ENCODE results near the gene HBG1. TPM values are rescaled to one million over a fixed set of nuclear protein-coding genes. Genes with fewer than 3 reads are reported as not detected.

The HBG1 gene
- total and polyA plus RNA-seq, 2 experiments from 2014 or later, result not detected

- TF ChIP-seq ZNF462 (CRISPR knock-in tag; IDR thresholded peaks at IDR 0.05), result no peak
- TF ChIP-seq ZNF114 (CRISPR knock-in tag; IDR thresholded peaks at IDR 0.05), result no peak
- no peak for TF ChIP-seq JUNB (IDR thresholded peaks at IDR 0.05; ENCODE audit: unreplicated experiment)
- TF ChIP-seq POLR2AphosphoS5 (IDR thresholded peaks at IDR 0.05; ENCODE audit: low read depth), result no peak
Observed at GRCh38 chr11:5266609-5267008, 17.0 kb upstream of the HBG1 start (continued).

GRCh38 chr11:5265832-5266231, 16.2 kb upstream of the HBG1 start:
- peaks cover 2% of the 10 kb centered on the region for H3K27me3 Mint-ChIP-seq (ENCODE audit: insufficient read depth, low read depth, poor library complexity)
- no peaks in the 10 kb centered on the region for H3K36me3 Mint-ChIP-seq (ENCODE audit: low read depth)
- Histone ChIP-seq H3K27ac (ENCODE audit: low read depth) (no peak overlapping the region), H3K79me2 (replicated peaks; ENCODE audit: insufficient read depth) (no peaks in the 10 kb centered on the region), H3K4me2 (no peak overlapping the region), H3K9me2 (ENCODE audit: insufficient read depth) (no peaks in the 10 kb centered on the region), H2AFZ (no peak overlapping the region), H4K20me1 (replicated peaks; ENCODE audit: insufficient read depth) (no peaks in the 10 kb centered on the region), H3K4me3 (no peak overlapping the region), H3K36me3 (ENCODE audit: insufficient read depth) (no peaks in the 10 kb centered on the region), H3K27me3 (ENCODE audit: insufficient read depth) (no peaks in the 10 kb centered on the region), H3F3A (replicated peaks; ENCODE audit: low read depth) (no peaks in the 10 kb centered on the region), H3K4me1 (ENCODE audit: insufficient read depth) (no peaks in the 10 kb centered on the region)
- no peak overlapping the region for H3K4me3 Mint-ChIP-seq
- peaks cover 5% of the 10 kb centered on the region; the same call in 2 of the 3 replicates for H3K4me1 Mint-ChIP-seq
- DNase-seq (ENCODE audit: low spot score) (no peak), ATAC-seq (no peak)
- peaks cover 4% of the 10 kb centered on the region; the same call in 2 of the 3 replicates for H3K9me3 Mint-ChIP-seq
- no peak overlapping the region for H3K27ac Mint-ChIP-seq
- TF ChIP-seq ZNF331 (CRISPR knock-in tag; IDR thresholded peaks at IDR 0.05; ENCODE audit: low read depth), result no peak
- no peak for TF ChIP-seq JUNB (IDR thresholded peaks at IDR 0.05; ENCODE audit: unreplicated experiment)
- no peak for TF ChIP-seq NANOG (IDR thresholded peaks at IDR 0.05; ENCODE audit: borderline replicate concordance)
- TF ChIP-seq STAT1 (IDR thresholded peaks at IDR 0.05; ENCODE audit: unreplicated experiment), result no peak
- TF ChIP-seq CTCF (conservative IDR thresholded peaks at IDR 0.05; ENCODE audit: low read depth in 2 of 2), result no peak
- TF ChIP-seq ETS1 (IDR thresholded peaks at IDR 0.05), result no peak
- no peak for TF ChIP-seq CREB1 (CRISPR knock-in tag; IDR thresholded peaks at IDR 0.05; ENCODE audit: low read depth)
- no peak for TF ChIP-seq ZNF114 (CRISPR knock-in tag; IDR thresholded peaks at IDR 0.05)

All from GM23338 (cell line).